ENCODE results near the gene ISCA2.

ISCA2 gene

GRCh38 chr14:74483321-74483720, 10.2 kb upstream of the ISCA2 start:
- DNase-seq: no peak

DNA sequence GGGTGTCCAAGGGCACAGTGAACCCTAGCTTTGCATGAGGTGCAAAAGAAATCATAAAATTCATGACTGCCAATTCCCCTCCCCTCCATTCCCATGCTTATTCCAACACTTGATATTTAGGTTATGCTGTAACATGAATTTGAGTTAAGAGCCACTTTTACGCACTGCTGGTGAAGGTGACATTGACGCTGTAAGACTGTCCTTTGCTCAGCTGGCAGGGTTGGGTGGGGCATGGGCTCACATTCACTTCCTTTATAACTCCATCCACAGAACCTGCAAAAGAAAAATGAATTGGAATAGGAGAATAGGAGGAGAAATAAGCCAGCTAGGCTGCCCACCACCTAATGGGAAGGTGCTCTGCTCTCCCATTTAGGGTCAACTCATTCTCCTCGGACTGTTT, 7.4 kb upstream of the ISCA2 start:
- DNase-seq: no peak

DNA sequence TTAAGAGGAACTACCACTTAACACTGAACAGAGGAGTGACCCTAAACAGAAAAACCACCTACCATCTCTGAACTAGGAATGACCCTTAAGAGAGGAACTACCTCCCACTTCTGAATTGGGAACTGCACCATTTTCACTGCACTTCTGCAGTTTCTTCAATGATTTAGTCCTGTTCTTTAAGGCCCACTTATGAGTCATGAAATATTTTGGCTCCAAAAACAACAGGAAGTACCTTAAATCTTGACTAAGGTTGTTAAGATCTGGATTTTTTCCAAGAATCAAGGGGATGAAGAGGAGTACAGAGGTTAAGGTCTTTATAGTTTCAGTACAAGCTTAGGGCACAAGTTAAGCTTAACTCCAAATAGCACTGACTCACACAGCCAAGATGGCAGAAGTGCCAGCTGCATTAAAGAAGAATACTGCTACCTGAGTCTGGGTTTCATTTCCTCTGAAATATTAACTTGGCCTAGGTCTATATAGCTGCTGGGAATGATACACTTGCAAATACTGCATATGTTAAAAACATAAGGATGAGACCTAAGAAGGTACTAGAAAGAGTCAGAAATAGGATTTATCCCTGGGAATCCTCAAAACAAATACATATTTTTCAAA, 4.7 kb upstream of the ISCA2 start:
- DNase-seq: no peak

- DNase-seq: no peak
Measured at GRCh38 chr14:74490486-74490885, 3.1 kb upstream of the ISCA2 start.

DNA sequence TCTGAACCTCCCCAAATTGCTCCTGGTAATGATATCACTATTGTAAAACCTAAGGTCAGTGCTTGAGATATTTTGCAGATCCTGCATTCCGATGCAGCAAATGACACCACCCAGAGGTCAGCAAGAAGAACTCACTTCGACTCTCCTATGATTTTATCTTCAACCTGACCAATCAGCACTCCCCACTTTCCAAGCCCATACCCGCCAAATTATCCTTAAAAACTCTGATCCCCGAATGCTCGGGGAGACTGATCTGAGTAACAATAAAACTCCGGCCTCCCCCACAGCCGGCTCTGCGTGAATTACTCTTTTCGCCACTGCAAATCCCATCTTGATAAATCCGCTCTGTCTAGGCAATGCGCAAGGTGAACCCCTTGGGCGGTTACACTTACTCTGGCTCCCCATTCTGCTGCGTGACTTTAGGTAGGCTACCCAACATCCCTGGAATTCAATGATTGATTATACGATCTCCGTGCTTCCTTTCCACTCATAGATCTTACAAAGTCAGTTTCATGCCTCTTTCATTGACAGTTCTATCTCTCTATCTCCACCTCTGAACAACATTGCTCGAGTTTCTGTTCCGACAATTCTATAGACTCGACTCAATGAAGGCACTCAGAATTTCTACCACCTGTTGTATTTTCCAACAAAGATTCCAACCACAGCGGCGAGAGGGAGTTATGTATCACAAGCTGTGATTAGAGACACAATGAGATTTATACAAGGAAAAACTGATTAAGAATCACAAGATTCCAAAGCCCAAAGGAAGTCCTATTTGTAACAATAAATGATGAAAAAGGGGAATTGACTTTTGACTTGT, 1.4 kb upstream of the ISCA2 start:
- no peak for DNase-seq

- DNase-seq: no peak
Measured at GRCh38 chr14:74492776-74493342, 706 bp upstream of the ISCA2 start, which contains the start of gene NPC2. TSS of gene NPC2 (minus strand) at chr14:74493305. CDS start at chr14:74493274, 31 bp downstream.

DNA sequence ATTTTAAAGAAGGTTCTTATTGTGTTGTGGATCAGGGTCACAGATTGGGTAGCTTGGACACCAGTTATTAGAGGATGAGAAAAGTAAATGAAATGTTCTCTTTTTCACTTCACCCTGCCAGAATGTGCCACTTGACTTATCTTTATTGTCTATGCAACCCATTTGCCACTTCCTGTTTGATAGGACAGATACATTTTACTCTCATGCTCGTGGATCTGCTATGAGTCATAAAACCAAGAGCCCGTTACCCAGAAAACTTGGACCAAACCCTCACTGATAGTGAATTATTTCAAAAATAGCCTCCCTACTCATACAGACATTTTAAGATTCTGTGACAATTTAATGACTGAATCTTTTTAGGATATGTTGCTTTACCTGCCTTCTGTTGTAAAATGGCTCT, 1.8 kb downstream of the ISCA2 start:
- DNase-seq: no peak

DNA sequence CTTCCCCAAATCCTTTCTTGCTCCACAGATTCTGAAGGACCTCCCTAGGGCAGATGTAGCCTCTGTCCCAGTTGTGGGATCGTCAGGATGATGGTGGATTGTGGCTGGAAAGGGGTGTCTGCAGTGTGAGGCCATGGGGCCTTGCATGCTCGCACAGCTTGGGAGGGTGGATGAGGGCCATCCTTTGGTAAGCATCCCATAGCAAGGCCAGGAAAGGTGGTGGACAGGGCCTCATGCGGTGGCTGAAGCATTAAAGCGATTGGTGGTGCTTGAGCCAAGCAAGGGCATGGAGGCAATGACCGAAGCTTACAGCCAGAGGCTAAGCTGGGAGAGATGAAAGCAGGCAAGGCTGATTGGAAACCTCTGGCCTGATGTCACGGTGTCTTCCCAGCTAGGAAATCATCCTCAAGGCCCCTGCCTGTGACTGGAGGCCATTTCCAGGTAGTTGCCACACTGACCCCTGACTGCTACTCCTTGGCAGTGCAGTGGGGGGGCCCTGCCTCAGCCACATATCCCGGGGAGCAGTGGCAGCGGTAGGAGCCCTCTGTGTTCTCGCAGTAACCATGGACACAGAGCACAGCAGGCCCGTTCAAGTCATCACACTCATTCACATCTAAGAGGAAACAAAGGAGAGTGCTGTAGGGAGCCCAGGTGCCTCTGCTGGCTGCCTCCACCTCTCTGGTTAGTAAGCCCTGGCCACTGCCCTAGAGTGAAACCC, 7.0 kb downstream of the ISCA2 start:
- DNase-seq: no peak

- no peak for DNase-seq
Measured at GRCh38 chr14:74501135-74501614, 7.6 kb downstream of the ISCA2 start.

GRCh38 chr14:74501691-74502090, 8.1 kb downstream of the ISCA2 start:
- DNase-seq: no peak

GRCh38 chr14:74502236-74503019, 8.9 kb downstream of the ISCA2 start:
- DNase-seq: no peak

DNA sequence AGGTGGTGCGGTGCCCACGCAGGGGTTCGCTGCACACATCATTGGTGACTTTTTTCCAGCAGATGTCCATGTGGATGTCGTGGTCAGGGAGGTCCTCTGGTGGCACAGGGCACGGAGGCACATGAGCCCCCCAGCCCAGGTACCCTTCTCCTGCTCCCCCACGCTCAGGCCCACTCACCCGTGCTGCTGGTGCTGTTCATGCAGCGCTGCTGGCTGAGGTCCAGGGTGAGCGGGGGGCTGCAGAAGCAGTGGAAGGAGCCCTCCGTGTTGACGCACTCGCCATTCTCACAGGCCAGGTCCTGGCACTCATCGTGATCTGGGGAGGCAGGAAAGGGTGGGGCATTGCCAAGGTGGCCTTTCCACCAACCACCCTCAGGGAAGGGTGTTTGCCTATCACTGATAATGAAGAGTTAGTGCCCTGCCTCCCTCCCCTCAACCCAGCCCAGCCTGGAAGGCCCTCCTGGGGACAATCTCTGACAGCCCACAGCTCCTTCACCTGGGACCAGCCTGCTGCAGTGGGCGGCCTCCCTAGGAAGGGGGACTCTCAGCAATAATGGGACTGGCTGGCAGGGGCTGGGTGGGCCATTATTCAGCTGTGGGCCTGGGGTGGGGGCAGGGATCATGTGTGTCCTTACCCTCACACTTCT, 9.8 kb downstream of the ISCA2 start:
- no peak for DNase-seq

DNA sequence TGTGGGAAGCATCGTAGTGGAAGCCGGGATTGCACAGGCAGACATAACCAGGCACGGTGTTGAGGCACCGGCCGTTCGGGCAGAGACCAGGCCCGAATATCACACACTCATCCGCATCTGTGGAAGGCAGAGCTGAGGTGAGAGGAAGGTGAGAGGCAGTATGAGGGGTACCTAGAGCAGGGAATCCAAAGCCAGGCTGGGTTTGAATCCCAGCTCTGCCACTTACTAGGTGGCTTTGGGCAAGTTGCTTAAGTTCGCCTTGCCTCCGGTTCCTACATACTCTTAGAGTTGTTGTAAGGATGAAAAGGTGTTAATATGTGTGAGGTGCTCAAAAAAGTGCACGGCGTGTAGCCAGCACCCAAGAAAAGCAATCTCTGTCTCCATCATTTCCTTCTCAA, 10.4 kb downstream of the ISCA2 start:
- DNase-seq: no peak

DNA sequence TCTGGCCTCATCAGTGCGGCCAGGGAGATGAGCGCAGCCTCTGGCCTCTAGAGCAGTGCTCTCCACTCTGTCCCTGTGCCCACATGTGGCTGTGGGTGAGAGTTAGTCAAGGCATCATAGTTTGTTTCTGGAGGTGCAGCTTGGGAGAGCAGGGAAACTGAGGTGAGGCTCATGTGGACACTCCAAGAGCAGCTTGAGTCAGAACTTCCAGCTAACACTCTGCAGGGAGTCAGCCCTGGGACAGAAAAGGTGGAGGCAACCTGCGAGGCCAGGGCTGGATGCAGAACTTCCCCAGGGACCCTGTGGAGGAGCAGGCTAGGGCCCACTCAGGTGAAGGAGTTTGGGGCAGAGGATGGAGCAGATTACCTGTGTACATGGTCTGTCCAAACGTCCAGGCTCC, 10.8 kb downstream of the ISCA2 start:
- DNase-seq: no peak

DNA sequence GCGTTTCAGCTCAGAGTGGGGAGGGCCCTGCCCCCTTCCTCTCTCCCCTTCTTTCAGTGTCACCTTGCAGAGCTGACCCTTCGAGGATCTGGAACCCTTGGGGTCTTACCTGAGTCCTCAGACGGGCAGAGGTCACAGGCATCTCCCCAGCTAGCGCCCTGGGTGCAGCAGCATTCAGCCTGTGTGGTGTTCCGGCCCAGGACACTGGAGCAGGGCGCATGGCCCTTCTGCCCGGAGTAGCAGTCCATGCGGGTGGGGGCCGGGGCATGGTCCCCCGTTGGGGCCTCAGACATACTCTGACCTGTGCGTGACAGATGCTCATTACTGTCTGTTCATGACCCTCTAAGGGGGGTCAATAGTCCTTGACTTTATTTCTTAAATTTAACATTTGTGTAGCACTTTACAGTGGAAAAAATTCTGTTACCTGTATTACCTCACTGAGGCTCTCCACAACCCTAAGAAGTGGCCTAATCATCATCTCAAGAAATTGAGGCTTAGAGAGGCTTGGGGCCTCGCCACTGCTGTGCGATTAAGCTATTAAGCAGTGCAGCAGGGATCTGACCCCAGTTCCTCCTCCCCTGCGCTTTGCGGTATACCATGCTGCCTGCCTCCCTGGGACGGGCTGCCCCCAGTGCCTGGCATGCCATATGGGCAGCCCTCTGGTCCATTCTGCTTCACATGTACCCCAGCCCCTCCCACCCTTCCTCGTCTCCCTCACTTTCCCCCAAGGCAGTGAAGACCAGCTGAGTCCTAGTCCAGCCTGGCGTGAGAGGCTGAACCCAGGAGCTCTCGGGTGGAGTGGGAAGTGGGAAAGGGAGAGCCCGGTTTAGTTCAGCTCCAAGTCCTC, 11.5 kb downstream of the ISCA2 start:
- DNase-seq: no peak

GRCh38 chr14:74505831-74506230, 12.3 kb downstream of the ISCA2 start:
- no peak for DNase-seq

- DNase-seq: no peak
Measured at GRCh38 chr14:74506411-74506851, 12.9 kb downstream of the ISCA2 start.

GRCh38 chr14:74507085-74507484, 13.5 kb downstream of the ISCA2 start:
- DNase-seq: no peak

DNA sequence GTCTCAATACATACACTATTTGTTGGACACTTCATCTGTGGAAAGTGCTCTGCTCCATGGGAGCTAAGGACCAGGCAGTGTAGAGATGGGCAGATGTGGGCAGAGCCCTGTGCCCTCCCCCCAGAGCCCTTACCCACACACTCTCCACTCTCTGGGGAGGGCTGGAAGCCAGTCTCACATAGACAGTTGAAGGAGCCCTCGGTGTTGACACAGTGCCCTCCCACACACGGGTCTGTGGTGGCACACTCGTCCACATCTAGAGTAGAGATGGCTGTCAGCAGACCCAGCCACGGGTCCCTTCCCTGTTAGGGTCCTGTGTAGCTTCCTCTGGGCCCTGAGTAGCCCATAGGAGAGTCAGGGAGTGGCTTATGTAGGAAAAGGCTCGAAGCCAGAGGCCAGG, 14.3 kb downstream of the ISCA2 start:
- no peak for DNase-seq

- no peak for DNase-seq
Measured at GRCh38 chr14:74508292-74508731, 14.7 kb downstream of the ISCA2 start.

All from NCI-H1930 (cell line).